Activated T-cell treated with anti-CD3 and anti-CD28 coated beads for 48 hours (primary cell): ENCODE results near the gene LAG3.

ENCODE experiments used
- DNase-seq: peaks from one replicate; pipeline ENCODE4 v3.0.0-alpha.2; 2020; ENCODE audit warnings: low read depth

LAG3 gene

GRCh38 chr12:6790496-6791150 is 18.3 kb downstream of the LAG3 start:
- no peak for DNase-seq

- no peak for DNase-seq
These were observed 19.7 kb downstream of the LAG3 start for GRCh38 chr12:6791931-6792520.

DNA sequence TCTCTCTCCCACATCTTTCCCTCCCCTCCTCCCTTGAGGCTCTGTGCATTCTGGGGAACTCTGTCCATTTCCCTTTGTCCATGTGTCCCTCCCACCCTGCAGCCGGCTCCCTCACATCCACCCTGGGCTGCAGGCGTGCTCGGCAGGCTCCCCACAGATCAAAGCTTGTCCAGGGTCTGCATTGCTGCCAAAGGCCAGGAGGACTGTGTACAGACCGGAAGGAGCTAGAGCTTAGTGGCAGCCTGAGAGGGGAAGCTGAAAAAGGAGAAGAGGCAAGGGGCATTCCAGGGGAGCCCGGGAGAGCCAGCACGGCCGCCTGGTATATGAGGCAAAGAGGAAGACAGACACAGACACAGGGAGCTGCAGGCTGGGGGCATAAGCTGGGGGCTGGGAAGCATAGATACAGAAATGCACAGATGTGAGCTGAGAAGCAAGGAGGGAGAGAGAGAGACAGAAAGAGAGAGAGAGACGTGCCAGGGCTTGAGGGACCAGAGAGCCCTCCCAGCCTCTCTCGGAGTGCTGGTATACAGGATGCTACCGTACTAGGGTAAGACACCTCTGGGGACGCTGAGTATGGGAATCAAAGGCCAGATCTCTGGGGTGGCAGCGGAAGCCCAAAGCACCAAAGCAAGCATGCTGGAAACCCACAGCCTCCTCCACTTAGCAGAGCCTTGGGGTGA is 20.3 kb downstream of the LAG3 start:
- no peak for DNase-seq

DNA sequence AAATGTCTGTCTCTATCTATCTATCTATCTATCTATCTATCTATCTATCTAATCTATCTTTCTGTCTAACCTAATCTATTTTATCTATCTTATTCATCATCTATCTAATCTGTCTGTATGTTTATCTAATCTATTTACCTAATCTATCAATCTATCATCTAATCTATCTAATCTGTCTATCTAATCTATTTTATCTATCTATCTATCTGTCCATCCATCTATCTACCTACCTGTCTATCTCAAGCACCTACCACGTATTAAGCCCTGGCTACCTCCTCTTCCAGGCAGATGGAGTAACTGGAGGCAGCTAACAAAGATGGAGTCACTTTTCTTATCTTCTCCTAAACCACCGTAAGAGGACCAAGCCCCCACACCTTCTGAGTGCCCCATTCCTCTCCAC is 22.8 kb downstream of the LAG3 start:
- no peak for DNase-seq

DNA sequence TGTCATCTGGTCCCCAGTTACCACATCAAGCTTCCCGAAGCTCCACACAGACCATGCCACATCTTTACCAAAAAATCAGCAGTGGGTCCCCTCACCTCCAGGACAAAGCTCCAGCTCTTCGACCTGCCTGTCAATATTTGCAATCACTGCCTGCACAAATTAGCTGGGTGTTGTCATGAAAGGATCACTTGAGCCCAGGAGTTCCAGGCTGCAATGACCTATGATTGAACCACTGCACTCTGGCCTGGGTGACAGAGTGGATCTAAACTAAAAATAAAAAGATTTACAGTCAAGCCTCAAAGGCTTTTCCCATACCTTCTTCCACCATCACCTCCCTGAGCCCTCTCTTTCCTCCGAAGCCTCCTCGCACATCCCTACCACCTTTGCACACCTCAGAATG is 24.3 kb downstream of the LAG3 start:
- no peak for DNase-seq

- no peak for DNase-seq
These were observed 26.8 kb downstream of the LAG3 start for GRCh38 chr12:6799147-6799546.

- no peak for DNase-seq
These were observed 34.9 kb downstream of the LAG3 start for GRCh38 chr12:6807170-6807569.

DNA sequence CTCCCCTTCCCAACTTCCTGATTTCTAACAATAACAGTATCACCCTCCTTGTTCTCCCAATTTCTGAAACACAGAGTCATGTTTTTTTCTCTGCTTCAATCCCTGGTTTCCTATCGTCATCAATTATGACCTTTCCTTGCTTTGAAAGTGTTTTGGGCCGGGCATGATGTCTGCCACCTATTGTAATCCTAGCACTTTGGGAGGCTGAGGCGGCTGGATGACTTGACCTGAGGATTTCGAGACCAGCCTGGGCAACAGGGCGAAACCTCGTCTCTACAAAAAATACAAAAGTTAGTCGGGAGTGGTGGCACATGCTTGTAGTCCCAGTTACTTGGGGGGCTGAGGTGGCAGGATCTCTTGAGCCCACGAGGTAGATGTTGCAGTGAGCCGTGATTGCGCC is 36.7 kb downstream of the LAG3 start:
- DNase-seq, result no peak

GRCh38 chr12:6810758-6811157 is 38.4 kb downstream of the LAG3 start:
- DNase-seq, result no peak

- no peak for DNase-seq
These were observed 41.0 kb downstream of the LAG3 start for GRCh38 chr12:6813363-6813762.

GRCh38 chr12:6816598-6816997 is 44.3 kb downstream of the LAG3 start:
- no peak for DNase-seq

DNA sequence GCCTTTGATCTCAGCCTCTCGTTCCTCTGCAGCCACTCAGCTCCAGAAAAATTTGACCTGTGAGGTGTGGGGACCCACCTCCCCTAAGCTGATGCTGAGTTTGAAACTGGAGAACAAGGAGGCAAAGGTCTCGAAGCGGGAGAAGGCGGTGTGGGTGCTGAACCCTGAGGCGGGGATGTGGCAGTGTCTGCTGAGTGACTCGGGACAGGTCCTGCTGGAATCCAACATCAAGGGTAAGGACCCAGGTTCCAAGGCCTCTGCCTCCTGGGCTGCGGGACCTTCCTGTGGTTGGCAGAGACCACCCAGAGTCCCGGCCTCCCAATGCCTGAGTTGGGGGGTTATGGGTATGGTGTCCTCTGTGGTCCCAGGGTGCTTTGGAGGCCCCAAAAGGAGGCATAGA is 44.8 kb downstream of the LAG3 start:
- no peak for DNase-seq

DNA sequence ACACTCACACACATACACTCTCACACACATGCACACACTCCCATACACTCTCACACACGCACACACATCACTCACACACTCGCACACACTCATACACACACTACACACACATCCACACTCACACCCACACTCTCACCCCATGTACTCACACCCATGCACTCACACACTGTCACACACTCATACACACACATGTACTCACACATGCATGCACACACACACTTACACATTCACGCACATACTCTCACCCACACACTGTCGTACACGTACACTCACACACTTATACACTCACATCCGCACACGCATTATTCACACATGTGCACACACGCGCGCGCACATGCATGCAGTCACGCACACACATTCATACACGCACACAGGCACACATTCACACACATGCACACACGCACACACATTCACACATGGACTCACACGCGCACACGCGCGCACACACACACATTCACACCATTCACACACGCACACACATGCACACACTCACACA is 45.4 kb downstream of the LAG3 start:
- no peak for DNase-seq

GRCh38 chr12:6818222-6818621 is 45.9 kb downstream of the LAG3 start:
- DNase-seq, result no peak

DNA sequence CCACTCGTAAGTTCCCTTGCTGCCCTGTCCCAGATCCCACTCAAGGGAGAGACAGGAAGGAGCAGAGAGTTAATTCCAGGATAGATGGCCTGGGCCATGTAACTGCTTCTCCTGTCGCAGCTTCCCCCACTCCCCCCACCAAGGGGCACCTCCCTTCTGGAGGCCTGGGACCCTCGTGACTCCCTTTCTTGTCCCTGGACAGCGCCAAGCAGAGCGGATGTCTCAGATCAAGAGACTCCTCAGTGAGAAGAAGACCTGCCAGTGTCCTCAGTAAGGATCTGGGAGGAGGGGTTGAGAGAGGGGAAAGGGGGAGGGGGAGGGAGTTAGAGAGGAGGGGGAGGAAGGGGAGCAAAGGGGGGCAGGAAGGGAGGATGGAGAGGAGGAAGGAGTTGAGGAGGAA is 46.3 kb downstream of the LAG3 start:
- DNase-seq, result no peak

DNA sequence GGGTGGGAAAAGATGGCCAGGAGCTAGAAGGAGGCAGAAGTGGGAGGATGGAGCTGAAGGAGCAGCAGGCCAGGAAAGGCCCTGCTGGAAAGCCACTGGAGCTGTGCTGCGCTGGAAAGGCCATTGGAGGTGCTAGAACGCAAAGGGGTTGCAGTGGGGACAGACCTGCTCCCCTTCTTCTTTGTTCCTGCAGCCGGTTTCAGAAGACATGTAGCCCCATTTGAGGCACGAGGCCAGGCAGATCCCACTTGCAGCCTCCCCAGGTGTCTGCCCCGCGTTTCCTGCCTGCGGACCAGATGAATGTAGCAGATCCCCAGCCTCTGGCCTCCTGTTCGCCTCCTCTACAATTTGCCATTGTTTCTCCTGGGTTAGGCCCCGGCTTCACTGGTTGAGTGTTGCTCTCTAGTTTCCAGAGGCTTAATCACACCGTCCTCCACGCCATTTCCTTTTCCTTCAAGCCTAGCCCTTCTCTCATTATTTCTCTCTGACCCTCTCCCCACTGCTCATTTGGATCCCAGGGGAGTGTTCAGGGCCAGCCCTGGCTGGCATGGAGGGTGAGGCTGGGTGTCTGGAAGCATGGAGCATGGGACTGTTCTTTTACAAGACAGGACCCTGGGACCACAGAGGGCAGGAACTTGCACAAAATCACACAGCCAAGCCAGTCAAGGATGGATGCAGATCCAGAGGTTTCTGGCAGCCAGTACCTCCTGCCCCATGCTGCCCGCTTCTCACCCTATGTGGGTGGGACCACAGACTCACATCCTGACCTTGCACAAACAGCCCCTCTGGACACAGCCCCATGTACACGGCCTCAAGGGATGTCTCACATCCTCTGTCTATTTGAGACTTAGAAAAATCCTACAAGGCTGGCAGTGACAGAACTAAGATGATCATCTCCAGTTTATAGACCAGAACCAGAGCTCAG is 47.0 kb downstream of the LAG3 start:
- DNase-seq, result no peak

- DNase-seq, result no peak
These were observed 47.8 kb downstream of the LAG3 start for GRCh38 chr12:6820166-6820565.

- no peak for DNase-seq
These were observed 49.5 kb downstream of the LAG3 start, which contains the start of gene GPR162 for GRCh38 chr12:6821591-6822425. GPR162 (plus strand) TSS chr12:6821821; CDS start chr12:6823899, 2,078 bp downstream.

DNA sequence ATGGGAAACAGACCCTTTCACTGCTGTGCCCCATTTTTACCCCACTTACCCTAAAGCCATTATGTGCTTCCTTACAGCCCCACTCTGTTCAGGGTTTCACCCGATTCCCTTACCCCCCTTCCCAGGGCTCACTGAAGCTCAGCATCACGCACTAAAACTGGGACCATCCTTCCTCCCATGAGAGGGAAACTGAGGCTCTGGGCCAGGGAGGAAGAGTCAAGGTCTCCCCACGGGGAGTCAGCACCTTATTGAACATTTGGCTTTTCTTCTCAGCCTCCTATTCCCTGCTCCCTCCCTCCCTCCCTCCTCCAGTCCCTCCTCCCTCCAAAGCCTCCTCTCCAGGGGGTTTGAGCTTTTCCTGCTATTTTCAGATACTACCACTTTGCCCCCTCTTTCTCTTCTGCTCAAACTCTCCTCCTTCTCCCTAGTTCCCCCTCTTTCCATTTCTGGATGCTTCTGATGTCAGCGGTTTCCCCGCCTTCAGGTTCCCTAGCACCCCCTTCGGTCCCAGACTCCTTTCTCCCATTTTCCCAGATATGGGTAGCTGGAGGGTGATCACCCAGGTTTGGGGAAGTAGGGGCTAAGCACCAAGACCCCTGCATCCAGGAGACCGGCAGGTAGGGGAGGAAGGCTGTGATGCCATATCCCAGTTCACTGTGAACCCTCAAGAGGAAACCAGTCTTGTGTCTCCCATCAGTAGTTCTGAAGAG is 50.3 kb downstream of the LAG3 start:
- DNase-seq, result no peak

GRCh38 chr12:6823182-6824084 is 51.1 kb downstream of the LAG3 start:
- DNase-seq, result no peak
